Esophagus muscularis mucosa (tissue), 4 donors: ENCODE data around the gene SPIRE2. TPM values are rescaled to one million over a fixed set of nuclear protein-coding genes. Genes with fewer than 3 reads are reported as not detected.

Source experiments
- DNase-seq: peaks from one replicate; pipeline ENCODE4 v3.0.0-alpha.2; 2017; ENCODE audit errors: extremely low spot score
- H3K27ac ChIP-seq, 4 donors: fragments of 200-600 bp; sonication (generic); replicated peaks in 1 of 4; 1 replicate in 3 of 4; 2 replicates in 1 of 4; pipeline ENCODE4 v1.5.1; 2016 to 2019; ENCODE audit warnings: mild to moderate bottlenecking in 1 of 4
- H3K27me3 ChIP-seq, 4 donors: fragments of 200-600 bp; sonication (generic); one replicate each; pipeline versions ENCODE4 v1.5.1 to v1.6.0; 2016 to 2019
- H3K36me3 ChIP-seq, 4 donors: fragments of 200-600 bp; sonication (generic); one replicate each; pipeline ENCODE4 v1.5.1; 2016 to 2019
- H3K4me1 ChIP-seq, 4 donors: fragments of 200-600 bp; sonication (generic); one replicate each; pipeline ENCODE4 v1.5.1; 2016 to 2019
- H3K4me3 ChIP-seq, 4 donors: fragments of 200-600 bp; sonication (generic); 1 replicate in 2 of 4; 2 replicates in 2 of 4; pipeline ENCODE4 v1.5.1; 2016 to 2019; ENCODE audit warnings: mild to moderate bottlenecking in 4 of 4, moderate library complexity in 1 of 4
- H3K9me3 ChIP-seq, 4 donors: fragments of 200-600 bp; sonication (generic); 1 replicate in 3 of 4; 2 replicates in 1 of 4; pipeline ENCODE4 v1.5.1; 2016 to 2019
- CTCF ChIP-seq, 3 experiments: fragments of 200-600 bp in 2 of 3; fragments of 450-650 bp in 1 of 3; sonication (generic) in 2 of 3; IDR thresholded peaks; one replicate each; pipeline ENCODE4 v1.5.1; 2017 to 2019; ENCODE audit warnings: antibody characterized with exemption in 3 of 3, mild to moderate bottlenecking in 2 of 3, moderate library complexity in 1 of 3
- EP300 ChIP-seq: sonication (generic); formaldehyde crosslinking; IDR thresholded peaks from one replicate; pipeline ENCODE4 v1.6.1; 2017; ENCODE audit warnings: antibody characterized with exemption
- POLR2A ChIP-seq: fragments of 450-650 bp; IDR thresholded peaks from one replicate; pipeline ENCODE4 v1.6.1; 2017; ENCODE audit warnings: antibody characterized with exemption, moderate library complexity, mild to moderate bottlenecking, low read depth
- POLR2AphosphoS5 ChIP-seq, 2 donors: sonication (generic); formaldehyde crosslinking; IDR thresholded peaks; one replicate each; pipeline ENCODE4 v1.6.1; 2017; ENCODE audit warnings: antibody characterized with exemption in 2 of 2
- WGBS: methylation state at CpG from one replicate; pipeline ENCODE4 v1.1.5; 2018; 5-methylcytosine and 5-hydroxymethylcytosine counted together
- intact Hi-C: fragments of 100-400 bp; cut with DNase I; formaldehyde crosslinking; loops from one replicate; pipeline ENCODE4 v1.15.1; 2023
- total RNA-seq, 4 donors: library from RNA; depleted of rRNA; stranded (reverse); fragments of >200 nt; gene quantifications; one replicate each; pipeline versions ENCODE4 v1.1.0 to v1.2.1, GENCODE V29; 2016

The SPIRE2 gene
- total RNA-seq, 4 donors from 2014 or later = 1.8 to 7.2 (median 4.2) TPM

- intact Hi-C loops = loop anchor here (5.0 to 10.0 kb wide), 3 partner anchors 53 to 163 kb away; partner anchors contain the start of genes FANCA, SPATA2L, VPS9D1 and ZNF276
- Histone ChIP-seq H3K36me3 (peaks cover 0 to 9% (median 0%) of the 10 kb centered on the region in 4 donors), H3K4me1 (peaks cover 15 to 24% (median 17%) of the 10 kb centered on the region in 4 donors), H3K9me3 (peaks cover 0 to 9% (median 3%) of the 10 kb centered on the region in 4 donors), H3K27ac (no peak overlapping the region), H3K27me3 (no peaks in the 10 kb centered on the region), H3K4me3 (no peak overlapping the region)
- WGBS = 92% methylated on average over 5 of the region's 5 CpGs
- no peak for TF ChIP-seq EP300
- no peak for TF ChIP-seq POLR2A
- TF ChIP-seq POLR2AphosphoS5 (IDR thresholded peaks at IDR 0.05) = no peak
- no peak for TF ChIP-seq CTCF (IDR thresholded peaks at IDR 0.05)
- no peak for DNase-seq
These were observed 39.6 kb downstream of the SPIRE2 start for GRCh38 chr16:89867918-89868317.

GRCh38 chr16:89869911-89870310 is 41.6 kb downstream of the SPIRE2 start:
- H3K4me1 ChIP-seq = peaks cover 15 to 18% (median 18%) of the 10 kb centered on the region in 4 donors
- no peak for TF ChIP-seq CTCF (IDR thresholded peaks at IDR 0.05)
- TF ChIP-seq POLR2A = no peak
- TF ChIP-seq EP300 = no peak
- no peak for TF ChIP-seq POLR2AphosphoS5 (IDR thresholded peaks at IDR 0.05)
- intact Hi-C loops = loop anchor here (5.0 to 10.0 kb wide), 3 partner anchors 55 to 165 kb away; partner anchors contain the start of genes FANCA, SPATA2L, VPS9D1 and ZNF276
- H3K4me3 ChIP-seq = no peak overlapping the region
- peaks cover 0 to 12% (median 4%) of the 10 kb centered on the region in 4 donors for H3K36me3 ChIP-seq
- H3K27me3 ChIP-seq = no peaks in the 10 kb centered on the region
- H3K9me3 ChIP-seq = peaks cover 0 to 9% (median 3%) of the 10 kb centered on the region in 4 donors
- no peak for DNase-seq
- no peak overlapping the region for H3K27ac ChIP-seq
- 92% methylated on average over 12 of the region's 12 CpGs for WGBS

GRCh38 chr16:89870440-89870839 is 42.2 kb downstream of the SPIRE2 start:
- Histone ChIP-seq H3K36me3 (peaks cover 0 to 14% (median 8%) of the 10 kb centered on the region in 4 donors), H3K27ac (no peak overlapping the region), H3K9me3 (peaks cover 0 to 9% (median 3%) of the 10 kb centered on the region in 4 donors), H3K4me1 (peaks cover 17 to 23% (median 22%) of the 10 kb centered on the region in 4 donors), H3K4me3 (no peak overlapping the region), H3K27me3 (no peaks in the 10 kb centered on the region)
- TF ChIP-seq EP300 (no peak), POLR2A (no peak), CTCF (IDR thresholded peaks at IDR 0.05) (no peak), POLR2AphosphoS5 (IDR thresholded peaks at IDR 0.05) (no peak)
- intact Hi-C loops = no loop called here
- WGBS = 93% methylated on average over 5 of the region's 6 CpGs
- DNase-seq = no peak

- H3K36me3 ChIP-seq = peaks cover 0 to 22% (median 8%) of the 10 kb centered on the region in 4 donors
- 92% methylated on average over 9 of the region's 9 CpGs for WGBS
- peaks cover 17 to 35% (median 24%) of the 10 kb centered on the region in 4 donors for H3K4me1 ChIP-seq
- H3K9me3 ChIP-seq = peaks cover 0 to 9% (median 3%) of the 10 kb centered on the region in 4 donors
- intact Hi-C loops = no loop called here
- TF ChIP-seq POLR2AphosphoS5 (IDR thresholded peaks at IDR 0.05) (no peak), POLR2A (no peak), CTCF (IDR thresholded peaks at IDR 0.05) (no peak), EP300 (no peak)
- no peak overlapping the region for H3K27ac ChIP-seq
- DNase-seq = no peak
- no peaks in the 10 kb centered on the region for H3K27me3 ChIP-seq
- H3K4me3 ChIP-seq = no peak overlapping the region
These were observed 43.6 kb downstream of the SPIRE2 start for GRCh38 chr16:89871895-89872294.
